ENCODE measurements around the gene PTAR1.

The PTAR1 gene

DNA sequence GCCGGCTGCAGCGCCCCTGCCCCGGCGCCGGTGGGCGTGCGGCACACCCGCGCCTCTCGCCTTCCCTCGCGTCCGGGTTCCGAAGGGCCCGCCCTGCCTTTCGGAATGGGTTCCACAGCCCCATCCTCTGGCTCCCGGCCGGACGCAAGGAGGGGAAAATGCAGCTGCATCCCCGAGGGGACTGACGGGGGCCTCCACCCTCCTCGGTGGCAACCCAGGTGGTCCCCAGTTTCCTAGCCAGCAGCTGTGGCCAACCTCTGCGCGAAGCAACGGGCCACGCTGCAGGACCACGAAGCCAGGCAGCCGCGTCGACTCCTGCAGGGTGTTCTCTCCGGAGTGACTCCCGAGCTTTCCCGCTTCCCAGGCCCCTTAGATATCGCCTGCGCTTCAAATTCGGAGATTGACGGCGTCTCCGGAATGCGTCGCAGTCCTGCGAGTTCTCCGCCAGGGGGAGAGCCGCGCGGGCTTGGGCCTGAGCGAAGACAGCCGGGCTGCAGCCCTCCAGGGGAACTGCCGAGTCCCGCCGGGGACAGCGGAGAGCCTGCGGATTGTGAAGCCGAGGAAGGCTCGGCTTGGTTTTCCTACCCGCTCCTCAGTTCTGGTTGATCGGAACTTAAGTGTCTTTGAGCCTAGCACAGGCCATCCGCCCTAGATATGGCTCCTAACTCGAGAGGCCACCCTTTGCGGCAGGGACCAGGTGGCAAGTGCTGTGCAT is 87.1 kb downstream of the PTAR1 start:
- peak; percentile 78 for DNase-seq

DNA sequence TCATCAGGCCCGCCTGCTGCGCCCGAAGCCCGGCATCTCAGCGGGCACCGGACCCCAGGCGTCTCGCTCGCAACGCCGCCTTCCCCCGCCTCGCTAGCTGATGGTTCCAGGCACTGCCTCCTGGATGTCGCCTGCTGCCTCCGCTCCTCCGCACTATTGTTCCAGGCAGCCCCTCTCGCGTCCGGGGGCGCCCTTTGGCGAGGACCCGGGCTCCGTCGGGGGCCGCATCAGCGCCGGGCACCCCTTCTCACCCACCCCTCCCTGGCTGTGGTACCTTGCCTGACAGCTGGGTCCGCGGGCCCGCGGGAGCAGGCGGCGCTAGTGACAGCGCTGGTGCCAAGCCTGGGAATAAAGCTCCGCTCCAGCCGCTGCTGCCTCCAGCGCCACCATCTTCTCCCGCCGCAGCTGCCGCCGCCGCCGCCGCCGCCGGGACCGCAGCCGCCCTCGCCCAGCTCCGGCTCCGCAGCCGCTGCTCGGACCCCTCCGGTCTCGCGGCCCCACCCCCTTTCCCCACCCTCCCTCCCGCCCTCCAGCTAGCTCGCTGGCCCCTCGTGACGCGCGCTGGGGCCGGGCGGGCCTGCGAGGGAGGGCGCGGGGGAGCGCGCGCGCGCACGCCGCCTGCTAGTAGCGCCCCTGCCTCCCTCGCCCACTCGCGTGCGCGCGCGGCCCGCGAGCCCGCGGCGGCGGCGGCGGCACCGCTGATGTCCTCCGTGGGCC is 87.8 kb downstream of the PTAR1 start, which contains the start of gene APBA1:
Gene APBA1 (minus strand): TSS at position 493 of the 717 bp plus-strand sequence.
- peak; percentile 43 for DNase-seq

DNA sequence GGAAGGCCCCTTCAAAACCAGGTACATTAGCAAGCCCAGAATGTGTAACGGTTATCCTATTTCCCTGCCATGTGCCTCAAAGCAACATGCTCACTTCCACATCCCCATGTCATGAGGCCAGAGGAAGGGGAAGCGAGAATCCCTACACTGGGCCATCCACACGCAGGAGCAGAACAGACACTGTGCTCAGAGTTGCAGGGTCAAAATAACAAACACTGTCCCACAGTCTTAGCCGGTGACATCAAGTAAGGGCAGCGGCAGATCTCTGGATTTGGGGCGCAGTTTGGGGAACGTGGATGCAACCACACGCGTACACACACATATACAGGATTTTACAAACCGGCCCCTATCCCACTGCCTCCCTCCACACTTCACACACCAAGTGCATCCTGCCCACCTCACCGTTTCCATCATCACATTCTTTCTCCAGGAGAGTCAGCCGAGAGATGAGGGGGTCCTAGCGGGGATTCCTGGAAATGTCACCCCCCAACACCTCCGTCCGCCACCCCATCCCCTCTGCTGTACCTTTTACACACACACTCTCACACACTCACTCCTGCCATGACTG is 88.4 kb downstream of the PTAR1 start:
- DNase-seq = no peak

DNA sequence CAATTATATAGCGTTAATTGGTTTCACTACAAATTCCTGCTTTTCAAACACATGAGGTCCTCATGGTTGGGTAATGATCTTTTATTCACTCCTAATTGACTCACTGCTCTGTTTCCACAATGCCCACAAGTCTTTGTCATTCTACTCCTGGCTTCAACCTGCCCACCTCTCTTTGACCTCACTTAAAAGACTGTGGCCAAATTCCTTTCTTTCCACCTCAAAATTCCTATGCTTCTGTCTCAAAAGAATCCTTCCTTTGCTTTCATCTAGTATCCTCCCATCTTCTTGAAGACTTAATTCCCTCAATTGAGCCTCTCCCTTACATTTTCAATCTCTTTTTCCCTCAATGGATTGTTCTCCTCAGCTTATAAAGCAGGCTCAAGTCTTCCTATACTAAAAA is 92.5 kb downstream of the PTAR1 start:
- DNase-seq = no peak

DNA sequence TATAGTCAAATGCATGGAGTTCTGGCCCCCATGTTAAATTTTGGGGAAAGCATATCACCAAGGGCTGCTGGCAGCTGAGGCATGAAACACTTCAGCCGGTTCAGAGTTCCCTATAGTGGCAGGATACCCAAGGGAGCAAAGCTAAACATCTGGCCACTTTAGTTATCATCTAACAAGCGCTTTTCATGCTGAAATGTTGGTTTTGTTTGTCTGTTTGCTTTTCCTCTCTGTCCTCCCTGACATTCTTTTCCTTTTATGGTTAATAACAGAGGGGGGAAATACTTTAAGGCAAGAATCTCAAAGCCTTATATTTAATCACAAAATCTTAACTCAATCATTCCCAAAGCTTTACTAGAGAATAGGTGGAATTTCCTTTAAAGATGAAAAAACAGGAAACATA is 99.5 kb downstream of the PTAR1 start:
- no peak for DNase-seq
